Activated CD8-positive, alpha-beta memory T cell treated with anti-CD3 and anti-CD28 coated beads, Interleukin-2, amount 10 ng/mL, durations not matched to agents 7 days and 5 days (primary cell): ENCODE measurements around the gene FTO. TPM values are rescaled to one million over a fixed set of nuclear protein-coding genes. Genes with fewer than 3 reads are reported as not detected.
A peak's percentile ranks its signal among the peaks of the same experiment; 100 is the strongest.

Experiments
- ATAC-seq: fragments of 150-1000 bp; cut with Tn5 transposase; one replicate; pipeline ENCODE4 v1.10.0; 2021; ENCODE audit warnings: moderate library complexity
- CTCF ChIA-PET: fragments of 350-600 bp; sonication (Branson Sonifier 250); formaldehyde crosslinking; loops from one replicate; lab custom pipeline; 2021; ENCODE audit warnings: antibody characterized with exemption; lab: Charles Lee
- DNase-seq: peaks from one replicate; pipeline ENCODE4 v3.0.0-alpha.2; 2020
- H3K27ac Mint-ChIP-seq: one replicate; pipeline ENCODE4 v1.8.0; 2021; ENCODE audit warnings: mild to moderate bottlenecking, mixed read lengths
- H3K27me3 Mint-ChIP-seq: one replicate; pipeline ENCODE4 v1.8.0; 2021; ENCODE audit warnings: mixed read lengths
- H3K36me3 Mint-ChIP-seq: one replicate; pipeline ENCODE4 v1.8.0; 2021; ENCODE audit warnings: mild to moderate bottlenecking, mixed read lengths
- H3K4me1 Mint-ChIP-seq: one replicate; pipeline ENCODE4 v1.8.0; 2021; ENCODE audit warnings: mixed read lengths
- H3K4me3 Mint-ChIP-seq: one replicate; pipeline ENCODE4 v1.8.0; 2021; ENCODE audit warnings: mild to moderate bottlenecking, moderate library complexity, mixed read lengths
- H3K9me3 Mint-ChIP-seq: one replicate; pipeline ENCODE4 v1.8.0; 2022; ENCODE audit warnings: low read depth, mixed read lengths
- total RNA-seq, 2 experiments: library from RNA; stranded (reverse); gene quantifications; one replicate each; pipeline ENCODE4 v1.2.3, GENCODE V29; 2021

The FTO gene
- total RNA-seq, 2 experiments from 2014 or later: 47.4 to 57.7 TPM

GRCh38 chr16:53901408-53901807 lies 197.5 kb downstream of the FTO start:
- Mint-ChIP-seq H3K27ac (no peak overlapping the region), H3K9me3 (no peaks in the 10 kb centered on the region), H3K36me3 (no peaks in the 10 kb centered on the region), H3K4me3 (no peak overlapping the region), H3K4me1 (peaks cover 2% of the 10 kb centered on the region), H3K27me3 (no peaks in the 10 kb centered on the region)
- CTCF ChIA-PET: no interaction called here
- ATAC-seq (no peak), DNase-seq (no peak)

GRCh38 chr16:53904533-53904932 lies 200.6 kb downstream of the FTO start:
- CTCF ChIA-PET: interaction anchor here (0.8 kb wide), 2 partner anchors 13 to 355 kb away, joined by 3 read pairs; no protein-coding TSS in a partner anchor
- Mint-ChIP-seq H3K27me3 (no peaks in the 10 kb centered on the region), H3K4me1 (peaks cover 2% of the 10 kb centered on the region), H3K36me3 (no peaks in the 10 kb centered on the region), H3K27ac (no peak overlapping the region), H3K9me3 (no peaks in the 10 kb centered on the region), H3K4me3 (no peak overlapping the region)
- no peak for DNase-seq
- ATAC-seq: no peak

- Mint-ChIP-seq H3K4me1 (peaks cover 2% of the 10 kb centered on the region), H3K27me3 (no peaks in the 10 kb centered on the region), H3K9me3 (no peaks in the 10 kb centered on the region), H3K27ac (no peak overlapping the region), H3K4me3 (no peak overlapping the region), H3K36me3 (no peaks in the 10 kb centered on the region)
- DNase-seq: no peak
- CTCF ChIA-PET: interaction anchor here (0.8 kb wide), 2 partner anchors 14 to 355 kb away, joined by 3 read pairs; no protein-coding TSS in a partner anchor
- ATAC-seq: no peak
Measured at GRCh38 chr16:53905028-53905427, 201.1 kb downstream of the FTO start.

DNA sequence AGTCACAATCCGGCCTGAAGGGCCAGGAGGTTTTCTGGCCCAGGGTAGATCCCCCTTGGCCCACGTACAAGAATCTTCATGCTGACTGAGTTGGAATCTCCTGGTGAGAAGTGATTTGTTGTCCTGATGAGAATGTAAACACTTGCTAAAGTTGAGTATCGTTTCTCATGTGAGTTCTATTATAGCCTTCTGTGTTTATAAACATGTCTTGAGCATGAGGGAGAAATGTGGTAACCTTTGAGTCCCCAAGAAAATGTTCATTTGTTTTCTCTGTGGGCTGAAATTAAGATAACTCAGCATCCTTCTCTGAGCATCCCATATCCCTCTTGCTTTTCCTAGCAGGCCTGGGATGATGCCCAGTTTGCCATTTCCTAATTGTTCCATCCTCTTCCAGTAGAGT lies 204.8 kb downstream of the FTO start:
- no peak overlapping the region for H3K27ac Mint-ChIP-seq
- no peak overlapping the region for H3K4me3 Mint-ChIP-seq
- ATAC-seq (no peak), DNase-seq (no peak)
- no peaks in the 10 kb centered on the region for H3K9me3 Mint-ChIP-seq
- H3K27me3 Mint-ChIP-seq: no peaks in the 10 kb centered on the region
- no peaks in the 10 kb centered on the region for H3K36me3 Mint-ChIP-seq
- peaks cover 2% of the 10 kb centered on the region for H3K4me1 Mint-ChIP-seq
- CTCF ChIA-PET: no interaction called here

GRCh38 chr16:53910990-53911389 lies 207.0 kb downstream of the FTO start:
- DNase-seq (no peak), ATAC-seq (no peak)
- H3K9me3 Mint-ChIP-seq: no peaks in the 10 kb centered on the region
- CTCF ChIA-PET: interaction anchor here (0.6 kb wide), 1 partner anchor 19 kb away, joined by 3 read pairs; no protein-coding TSS in a partner anchor
- no peak overlapping the region for H3K4me3 Mint-ChIP-seq
- H3K27ac Mint-ChIP-seq: no peak overlapping the region
- H3K4me1 Mint-ChIP-seq: peaks cover 8% of the 10 kb centered on the region
- no peaks in the 10 kb centered on the region for H3K27me3 Mint-ChIP-seq
- no peaks in the 10 kb centered on the region for H3K36me3 Mint-ChIP-seq

GRCh38 chr16:53911513-53911912 lies 207.6 kb downstream of the FTO start:
- CTCF ChIA-PET: interaction anchor here (1.5 to 1.8 kb wide), 3 partner anchors 19 to 362 kb away, joined by 4 to 5 read pairs (median 4); no protein-coding TSS in a partner anchor
- H3K27ac Mint-ChIP-seq: peak overlapping the region; percentile 68
- peak; percentile 31 for ATAC-seq
- DNase-seq: no peak
- peaks cover 8% of the 10 kb centered on the region for H3K4me1 Mint-ChIP-seq
- no peaks in the 10 kb centered on the region for H3K9me3 Mint-ChIP-seq
- no peak overlapping the region for H3K4me3 Mint-ChIP-seq
- no peaks in the 10 kb centered on the region for H3K27me3 Mint-ChIP-seq
- H3K36me3 Mint-ChIP-seq: no peaks in the 10 kb centered on the region

DNA sequence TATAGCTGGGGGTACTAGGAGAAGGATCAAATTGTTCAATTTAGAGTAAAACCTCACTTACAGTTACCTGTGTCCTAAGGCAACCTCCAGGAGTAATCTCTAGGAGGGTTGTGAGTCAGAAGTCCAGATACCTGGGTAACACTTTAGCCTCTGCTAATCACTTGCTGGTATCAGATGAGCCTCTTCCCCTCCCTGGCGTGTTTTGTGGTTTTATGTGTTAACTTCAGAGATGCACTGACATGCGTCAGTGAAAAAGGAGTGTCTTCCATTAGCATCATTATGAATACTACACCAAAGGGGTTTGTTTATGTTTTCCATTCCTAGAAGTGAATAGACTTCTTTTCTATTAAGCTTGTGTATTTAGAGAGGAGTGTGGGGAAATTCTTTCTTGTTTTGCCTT lies 208.2 kb downstream of the FTO start:
- peaks cover 8% of the 10 kb centered on the region for H3K4me1 Mint-ChIP-seq
- H3K27ac Mint-ChIP-seq: peak overlapping the region; percentile 68
- peak; percentile 76 for DNase-seq
- H3K27me3 Mint-ChIP-seq: no peaks in the 10 kb centered on the region
- peak; percentile 88 for ATAC-seq
- no peaks in the 10 kb centered on the region for H3K9me3 Mint-ChIP-seq
- H3K4me3 Mint-ChIP-seq: no peak overlapping the region
- H3K36me3 Mint-ChIP-seq: no peaks in the 10 kb centered on the region
- CTCF ChIA-PET: interaction anchor here (1.5 to 1.8 kb wide), 3 partner anchors 20 to 363 kb away, joined by 4 to 5 read pairs (median 4); no protein-coding TSS in a partner anchor

GRCh38 chr16:53913099-53913870 lies 209.3 kb downstream of the FTO start:
- Mint-ChIP-seq H3K4me1 (peaks cover 8% of the 10 kb centered on the region), H3K9me3 (no peaks in the 10 kb centered on the region), H3K27ac (peak overlapping the region; percentile 68), H3K27me3 (no peaks in the 10 kb centered on the region), H3K4me3 (no peak overlapping the region), H3K36me3 (no peaks in the 10 kb centered on the region)
- DNase-seq (no peak), ATAC-seq (no peak)
- CTCF ChIA-PET: interaction anchor here (1.6 to 1.8 kb wide), 2 partner anchors 32 to 364 kb away, joined by 4 read pairs; no protein-coding TSS in a partner anchor

DNA sequence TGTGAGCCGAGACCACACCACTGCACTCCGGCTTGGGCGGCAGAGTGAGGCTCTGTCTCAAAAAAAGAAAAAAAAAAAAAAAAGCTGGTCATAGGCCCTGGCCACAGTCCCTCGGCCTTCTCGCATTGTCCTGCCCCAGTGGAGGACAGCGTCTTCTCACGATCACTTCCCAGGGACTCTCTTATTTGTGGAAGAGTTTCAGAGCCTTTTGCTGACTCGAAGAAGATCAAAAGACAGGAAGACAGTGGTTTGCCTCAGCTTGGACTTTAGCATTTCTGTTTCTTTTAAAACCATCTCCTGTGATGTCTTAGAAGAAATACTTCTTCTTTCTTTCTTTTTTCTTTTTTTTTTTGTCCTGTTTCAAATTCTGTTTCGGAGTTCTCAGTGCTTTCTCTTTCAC lies 210.0 kb downstream of the FTO start:
- DNase-seq (no peak), ATAC-seq (no peak)
- no peak overlapping the region for H3K4me3 Mint-ChIP-seq
- peaks cover 8% of the 10 kb centered on the region for H3K4me1 Mint-ChIP-seq
- no peaks in the 10 kb centered on the region for H3K27me3 Mint-ChIP-seq
- H3K36me3 Mint-ChIP-seq: no peaks in the 10 kb centered on the region
- H3K9me3 Mint-ChIP-seq: no peaks in the 10 kb centered on the region
- CTCF ChIA-PET: no interaction called here
- peak overlapping the region; percentile 68 for H3K27ac Mint-ChIP-seq

DNA sequence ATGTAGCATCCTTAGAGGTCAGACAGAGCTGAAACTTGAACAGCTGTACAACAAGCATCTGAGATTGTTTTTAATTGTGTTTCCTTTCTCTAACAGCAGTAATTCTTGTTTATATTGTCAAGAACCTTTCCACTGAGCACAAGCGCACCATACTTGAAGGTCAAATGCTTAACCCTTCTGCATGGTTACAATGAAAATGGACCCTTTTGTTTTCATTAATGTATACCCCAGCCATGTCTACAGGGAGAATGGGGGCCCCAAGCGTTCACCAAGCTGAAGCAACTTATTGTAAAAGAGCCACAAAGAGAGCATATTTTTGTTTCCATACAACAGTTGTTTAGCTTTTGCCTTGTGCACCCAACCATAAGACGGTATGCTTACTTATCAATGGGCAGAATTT lies 210.8 kb downstream of the FTO start:
- CTCF ChIA-PET: no interaction called here
- H3K27ac Mint-ChIP-seq: peak overlapping the region; percentile 7
- H3K4me1 Mint-ChIP-seq: peaks cover 8% of the 10 kb centered on the region
- H3K4me3 Mint-ChIP-seq: no peak overlapping the region
- H3K36me3 Mint-ChIP-seq: no peaks in the 10 kb centered on the region
- ATAC-seq (no peak), DNase-seq (no peak)
- no peaks in the 10 kb centered on the region for H3K27me3 Mint-ChIP-seq
- no peaks in the 10 kb centered on the region for H3K9me3 Mint-ChIP-seq

GRCh38 chr16:53915452-53916160 lies 211.7 kb downstream of the FTO start:
- H3K4me3 Mint-ChIP-seq: no peak overlapping the region
- H3K27me3 Mint-ChIP-seq: no peaks in the 10 kb centered on the region
- DNase-seq: no peak
- H3K9me3 Mint-ChIP-seq: no peaks in the 10 kb centered on the region
- no peak overlapping the region for H3K27ac Mint-ChIP-seq
- CTCF ChIA-PET: no interaction called here
- no peak for ATAC-seq
- H3K4me1 Mint-ChIP-seq: peaks cover 10% of the 10 kb centered on the region
- H3K36me3 Mint-ChIP-seq: no peaks in the 10 kb centered on the region

DNA sequence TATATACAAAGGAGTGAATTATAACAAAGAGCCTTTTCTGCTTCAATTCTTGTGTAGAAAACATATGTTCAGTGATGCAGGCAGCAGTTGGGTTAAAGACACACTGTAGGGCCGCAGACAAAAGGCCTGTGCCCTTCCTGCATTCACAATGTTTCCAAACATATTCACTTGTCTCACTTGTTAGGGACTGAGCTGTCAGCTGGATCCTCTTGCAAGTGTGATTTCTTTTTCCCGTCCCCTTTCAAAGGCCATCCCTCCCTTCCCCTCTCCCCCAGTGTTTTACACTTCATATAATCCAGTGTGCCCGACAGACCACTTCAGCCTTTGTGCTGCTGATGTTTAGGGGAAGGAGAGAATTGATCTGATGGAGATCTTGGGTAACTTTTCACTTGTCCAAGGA lies 217.0 kb downstream of the FTO start:
- H3K9me3 Mint-ChIP-seq: no peaks in the 10 kb centered on the region
- H3K4me1 Mint-ChIP-seq: peaks cover 17% of the 10 kb centered on the region
- no peak overlapping the region for H3K4me3 Mint-ChIP-seq
- ATAC-seq (no peak), DNase-seq (no peak)
- no peak overlapping the region for H3K27ac Mint-ChIP-seq
- CTCF ChIA-PET: no interaction called here
- H3K36me3 Mint-ChIP-seq: no peaks in the 10 kb centered on the region
- no peaks in the 10 kb centered on the region for H3K27me3 Mint-ChIP-seq

GRCh38 chr16:53922067-53922806 lies 218.3 kb downstream of the FTO start:
- Mint-ChIP-seq H3K27ac (peak overlapping the region; percentile 39), H3K9me3 (no peaks in the 10 kb centered on the region), H3K4me3 (no peak overlapping the region), H3K4me1 (peaks cover 17% of the 10 kb centered on the region), H3K27me3 (no peaks in the 10 kb centered on the region), H3K36me3 (no peaks in the 10 kb centered on the region)
- no peak for ATAC-seq
- CTCF ChIA-PET: no interaction called here
- DNase-seq: no peak
